Measurements from ENCODE around the gene CAMK2A.

DNA sequence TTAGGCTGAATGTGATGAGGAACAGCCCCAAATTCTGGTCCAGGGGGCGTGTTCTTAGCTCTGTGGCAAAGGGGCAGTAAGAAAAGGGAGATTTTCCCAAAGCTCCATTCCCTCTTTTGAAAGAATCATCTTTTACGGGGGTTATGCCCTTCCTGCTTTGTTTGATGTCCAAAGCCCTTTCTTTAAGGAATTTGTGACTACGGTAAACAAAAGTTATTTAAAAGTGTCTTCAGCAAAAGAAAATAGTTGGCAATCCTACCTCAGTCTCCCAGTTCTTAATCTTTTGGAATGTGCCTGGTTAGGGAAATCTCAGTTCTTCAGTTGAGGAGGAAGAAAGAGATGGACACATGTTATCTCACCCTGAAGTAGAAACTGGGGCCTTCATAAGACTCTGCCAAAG, 37.6 kb upstream of the CAMK2A start:
- TF ChIP-seq, protein P1, sequence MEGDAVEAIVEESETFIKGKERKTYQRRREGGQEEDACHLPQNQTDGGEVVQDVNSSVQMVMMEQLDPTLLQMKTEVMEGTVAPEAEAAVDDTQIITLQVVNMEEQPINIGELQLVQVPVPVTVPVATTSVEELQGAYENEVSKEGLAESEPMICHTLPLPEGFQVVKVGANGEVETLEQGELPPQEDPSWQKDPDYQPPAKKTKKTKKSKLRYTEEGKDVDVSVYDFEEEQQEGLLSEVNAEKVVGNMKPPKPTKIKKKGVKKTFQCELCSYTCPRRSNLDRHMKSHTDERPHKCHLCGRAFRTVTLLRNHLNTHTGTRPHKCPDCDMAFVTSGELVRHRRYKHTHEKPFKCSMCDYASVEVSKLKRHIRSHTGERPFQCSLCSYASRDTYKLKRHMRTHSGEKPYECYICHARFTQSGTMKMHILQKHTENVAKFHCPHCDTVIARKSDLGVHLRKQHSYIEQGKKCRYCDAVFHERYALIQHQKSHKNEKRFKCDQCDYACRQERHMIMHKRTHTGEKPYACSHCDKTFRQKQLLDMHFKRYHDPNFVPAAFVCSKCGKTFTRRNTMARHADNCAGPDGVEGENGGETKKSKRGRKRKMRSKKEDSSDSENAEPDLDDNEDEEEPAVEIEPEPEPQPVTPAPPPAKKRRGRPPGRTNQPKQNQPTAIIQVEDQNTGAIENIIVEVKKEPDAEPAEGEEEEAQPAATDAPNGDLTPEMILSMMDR (IDR thresholded peaks at IDR 0.05), result no peak
- TF ChIP-seq POLR2A (IDR thresholded peaks at IDR 0.05), result no peak
- no peak for TF ChIP-seq EP300 (IDR thresholded peaks at IDR 0.05)

Data from sigmoid colon (tissue), 4 donors.